Amygdala (tissue), 56 donors: ENCODE measurements around the gene CSF3R.
A peak's percentile ranks its signal among the peaks of the same experiment; 100 is the strongest.

ENCODE experiments used
- DNase-seq, 56 donors: peaks; one replicate each; lab custom pipeline; 2025; lab: John Stamatoyannopoulos, UW

The CSF3R gene

DNA sequence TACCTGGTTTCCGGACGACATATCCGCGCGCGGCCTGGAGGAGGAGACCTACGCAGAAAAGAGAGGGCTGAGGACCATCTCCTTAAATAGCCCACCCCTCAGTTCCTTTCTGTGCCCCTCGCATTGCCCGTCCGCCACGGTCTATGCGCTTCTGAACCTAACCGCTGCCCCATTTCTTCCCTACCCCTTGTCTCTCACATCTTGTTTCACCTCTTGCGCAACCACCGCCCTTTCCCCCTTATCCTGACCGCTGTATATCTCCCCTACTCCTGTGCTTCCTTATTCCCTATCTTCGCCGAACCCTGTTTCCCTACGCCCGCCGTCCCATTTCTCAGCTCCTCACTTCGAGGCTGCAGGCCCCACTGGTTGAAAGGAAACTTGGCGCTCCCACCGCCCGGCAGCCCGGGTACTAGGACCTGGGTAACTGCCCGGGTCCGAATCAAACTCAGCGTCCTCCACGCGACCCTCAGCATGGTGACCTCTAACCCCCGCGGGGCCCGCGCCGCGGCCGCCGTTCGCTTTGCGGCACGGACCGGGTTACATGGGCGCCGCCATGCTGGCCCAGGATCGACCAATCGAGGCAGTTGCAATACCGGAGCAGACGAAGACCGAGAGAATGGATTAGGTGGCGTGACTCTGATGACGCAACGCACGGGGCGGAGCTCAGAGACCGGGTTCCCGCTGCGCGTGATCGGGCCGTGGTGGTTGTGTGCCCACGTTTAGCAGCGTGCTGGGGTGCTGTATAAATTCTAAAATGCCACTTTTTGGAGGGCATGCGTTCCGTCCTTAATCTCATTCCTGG is 18.7 kb downstream of the CSF3R start, which contains the start of gene MRPS15:
MRPS15 (minus strand) TSS at position 582 of the 802 bp plus-strand sequence; CDS start at position 473, 109 bp downstream.
- peak; percentile 57 to 97 (median 92) for DNase-seq

DNA sequence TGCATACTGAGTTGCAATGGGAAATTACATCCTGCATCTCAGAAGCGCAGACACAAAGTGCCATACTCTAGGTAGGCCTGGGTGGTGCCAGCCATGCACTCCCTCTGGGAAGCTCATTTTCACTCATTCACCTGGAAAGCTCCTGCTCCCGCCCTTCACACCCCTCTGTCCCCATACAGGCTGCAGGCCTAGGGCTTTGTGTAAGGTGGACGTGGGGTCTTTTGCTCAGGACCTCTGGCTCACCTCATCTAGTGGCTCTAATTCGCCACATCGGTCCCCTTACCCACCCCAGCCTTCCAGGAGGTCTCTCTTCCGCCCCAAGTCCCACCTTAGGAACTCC is 19.3 kb downstream of the CSF3R start:
- DNase-seq, result no peak

DNA sequence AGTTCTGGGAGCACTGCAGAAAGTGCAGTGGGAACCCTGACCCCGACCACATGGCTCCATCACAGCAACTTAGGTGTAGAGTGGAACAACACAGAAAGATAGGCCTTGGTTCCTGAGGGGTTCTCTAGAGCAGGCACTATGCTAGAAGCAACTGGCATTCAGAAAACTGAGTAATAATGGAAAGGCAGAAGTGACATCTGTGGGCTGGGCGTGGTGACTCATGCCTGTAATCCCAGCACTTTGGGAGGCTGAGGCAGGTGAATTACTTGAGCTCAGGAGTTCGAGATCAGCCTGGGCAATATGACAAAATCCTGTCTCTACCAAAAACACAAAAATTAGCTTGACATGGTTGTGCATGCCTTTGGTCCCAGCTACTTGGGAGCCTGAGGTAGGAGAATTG is 23.8 kb downstream of the CSF3R start:
- no peak for DNase-seq

DNA sequence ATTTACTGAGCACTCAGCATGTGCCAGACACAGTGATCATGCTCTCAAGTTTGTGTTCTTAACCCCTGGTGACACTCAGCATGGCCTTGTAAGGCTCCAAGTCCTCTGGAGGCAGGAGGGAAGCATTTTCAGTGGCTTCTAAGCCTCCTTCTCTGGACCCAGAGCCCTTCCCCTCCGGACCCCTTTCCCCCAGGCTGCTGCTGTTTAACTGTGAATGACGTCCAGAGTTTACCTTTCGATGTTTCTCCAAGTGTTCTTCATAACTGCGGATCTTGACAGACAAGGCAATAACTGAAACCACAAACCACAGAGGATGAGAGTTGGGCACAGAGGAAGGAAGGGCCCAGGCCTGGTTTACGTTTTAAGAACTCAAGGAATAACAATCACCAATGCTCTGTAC is 25.0 kb downstream of the CSF3R start:
- no peak for DNase-seq

DNA sequence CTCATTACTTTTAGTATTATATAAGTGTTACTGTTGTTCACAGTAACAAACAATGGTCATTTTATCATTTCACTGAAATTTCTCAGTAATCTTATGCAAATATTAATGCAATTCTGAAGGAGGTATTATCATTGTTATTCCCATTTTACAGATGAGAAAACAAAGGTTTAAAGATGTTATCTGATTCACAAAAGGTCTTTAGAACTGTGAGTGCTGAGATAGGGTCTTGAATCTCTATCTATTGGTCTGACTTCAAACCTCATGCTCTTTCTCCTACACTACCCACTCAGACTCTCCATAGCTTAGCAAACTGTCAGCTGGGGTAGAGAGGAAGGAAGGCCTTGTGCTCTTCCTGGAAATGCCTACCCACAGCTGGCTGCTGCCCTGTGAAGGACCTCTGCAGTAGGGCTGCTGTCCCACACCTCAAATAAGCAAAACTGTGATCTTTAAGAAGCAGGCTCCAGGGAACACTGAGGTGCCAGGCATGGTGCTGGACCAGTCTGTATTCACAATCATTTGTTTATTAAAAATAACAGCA is 26.3 kb downstream of the CSF3R start:
- DNase-seq, result no peak

DNA sequence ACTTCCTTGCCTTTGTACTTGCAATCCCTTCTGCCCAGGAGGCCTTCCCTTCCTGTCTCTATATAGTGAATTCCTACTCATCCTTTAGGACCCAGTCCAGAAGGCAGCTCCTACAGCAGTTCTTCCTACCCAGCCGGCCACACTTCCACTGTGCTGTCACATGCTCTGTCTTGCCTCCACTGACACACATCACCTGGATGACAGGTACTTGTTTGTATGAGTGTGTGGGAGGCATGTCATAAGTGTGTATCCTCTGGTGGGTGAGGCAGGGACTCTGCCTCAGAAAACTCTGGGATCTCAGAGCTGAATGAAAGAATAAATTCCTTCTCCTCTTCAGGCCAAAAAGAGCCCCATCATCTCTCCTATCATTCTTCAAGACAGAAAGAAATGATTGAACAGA is 27.3 kb downstream of the CSF3R start:
- DNase-seq, result no peak

DNA sequence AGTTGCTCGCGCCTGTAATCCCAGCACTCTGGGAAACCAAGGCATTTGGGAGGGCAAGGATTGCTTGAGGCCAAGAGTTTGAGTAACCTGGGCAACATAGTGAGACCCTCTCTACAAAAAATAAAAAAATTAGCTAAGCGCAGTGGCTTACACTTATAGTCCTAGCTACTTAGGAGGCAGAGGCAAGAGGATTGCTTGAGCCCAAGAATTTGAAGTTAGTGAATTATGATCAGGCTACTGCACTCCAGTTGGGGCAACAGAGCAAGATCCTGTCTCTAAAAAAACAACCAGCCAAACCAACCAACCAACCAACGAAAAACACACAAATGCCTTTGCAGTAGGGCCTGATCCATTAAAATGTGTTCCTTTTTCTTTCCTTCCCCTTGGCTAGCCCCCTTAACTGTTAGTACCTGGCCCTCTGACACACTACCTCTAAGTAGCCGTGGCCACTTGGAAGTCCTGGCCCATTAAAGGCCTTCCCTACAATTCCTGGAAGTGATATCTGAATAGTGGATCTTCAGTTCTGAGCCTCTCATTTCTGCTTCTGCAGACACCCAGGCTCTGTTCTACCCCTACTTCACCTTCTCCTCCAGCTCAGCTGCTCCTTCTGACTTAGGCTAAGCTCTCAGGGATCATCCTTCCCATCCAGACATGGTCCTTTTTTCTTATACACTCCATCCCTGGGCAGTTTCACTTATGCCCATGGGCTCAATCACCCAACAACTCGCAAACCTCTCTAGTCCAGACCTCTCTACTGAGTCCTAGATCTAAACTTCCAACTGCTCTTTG is 28.9 kb downstream of the CSF3R start:
- no peak for DNase-seq

DNA sequence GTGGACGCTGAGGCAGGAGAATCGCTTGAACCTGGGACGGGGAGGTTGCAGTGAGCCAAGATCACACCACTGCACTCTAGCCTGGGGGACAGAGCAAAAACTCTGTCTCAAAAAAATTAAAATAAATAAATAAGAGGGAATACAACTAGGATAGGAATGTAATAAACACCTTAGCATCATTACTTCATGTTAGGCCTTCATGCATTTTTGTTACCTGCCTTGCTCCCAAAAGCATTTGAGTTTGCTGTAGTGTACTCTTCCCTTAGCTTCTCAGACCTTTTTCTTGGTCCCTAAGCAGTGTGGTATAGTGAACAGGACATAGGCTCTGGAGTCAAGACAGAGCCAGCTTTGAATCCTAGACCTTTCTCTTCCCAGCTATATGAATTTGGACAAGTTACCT is 29.7 kb downstream of the CSF3R start:
- DNase-seq, result no peak

DNA sequence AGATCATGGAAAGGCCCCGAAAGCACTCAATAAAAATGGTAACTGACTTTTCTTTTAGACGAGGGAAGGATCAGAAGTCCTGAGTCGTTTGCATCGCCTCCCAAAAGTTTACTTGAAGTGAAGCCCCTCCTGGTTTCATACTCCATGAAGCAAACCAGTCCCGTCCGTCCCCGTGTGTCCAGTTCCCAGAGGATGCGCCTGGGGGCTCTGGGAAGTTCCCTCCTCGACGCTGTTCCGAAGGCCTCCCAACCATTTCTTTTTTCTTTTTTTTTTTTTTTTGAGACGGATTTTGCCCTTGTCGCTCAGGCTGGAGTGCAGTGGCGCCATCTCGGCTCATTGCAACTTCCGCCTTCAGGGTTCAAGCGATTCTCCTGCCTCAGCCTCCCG is 31.8 kb downstream of the CSF3R start:
- no peak for DNase-seq

DNA sequence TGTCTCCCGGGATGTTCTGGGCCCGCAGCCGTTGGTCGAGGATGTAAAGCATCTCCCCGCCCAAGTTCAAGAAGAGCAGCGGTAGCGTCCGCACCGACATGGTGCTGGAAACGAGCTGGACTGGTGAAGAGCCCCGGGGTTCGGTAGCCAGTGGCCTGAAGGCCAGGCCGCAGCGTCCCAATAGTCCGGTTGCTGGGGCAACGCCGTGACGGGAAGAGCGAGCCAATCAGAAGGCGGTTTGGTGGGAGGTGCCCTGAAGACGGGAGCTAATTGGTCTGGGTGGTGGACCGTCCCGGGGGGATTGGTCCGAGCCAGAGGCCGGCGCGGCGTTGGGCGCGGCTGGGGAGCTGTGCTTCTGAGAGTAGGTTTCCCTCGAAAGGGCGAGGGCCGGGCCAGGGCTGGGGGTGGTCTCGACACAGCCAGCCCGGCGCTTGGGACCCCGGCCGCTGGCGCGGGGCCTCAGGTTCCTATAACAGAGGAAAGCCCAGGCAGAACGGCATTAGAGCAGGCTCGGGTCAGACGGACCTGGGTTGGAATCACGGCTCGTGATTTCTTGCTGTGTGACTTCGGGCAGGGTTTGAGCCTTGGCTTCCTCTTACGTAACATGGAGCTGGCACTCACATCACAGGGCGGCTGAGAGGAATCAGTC is 32.3 kb downstream of the CSF3R start, which contains the start of gene OSCP1:
OSCP1 (minus strand) TSS at position 182 of the 649 bp plus-strand sequence; CDS start at position 100, 82 bp downstream.
- peak; percentile 61 to 96 (median 88) for DNase-seq

DNA sequence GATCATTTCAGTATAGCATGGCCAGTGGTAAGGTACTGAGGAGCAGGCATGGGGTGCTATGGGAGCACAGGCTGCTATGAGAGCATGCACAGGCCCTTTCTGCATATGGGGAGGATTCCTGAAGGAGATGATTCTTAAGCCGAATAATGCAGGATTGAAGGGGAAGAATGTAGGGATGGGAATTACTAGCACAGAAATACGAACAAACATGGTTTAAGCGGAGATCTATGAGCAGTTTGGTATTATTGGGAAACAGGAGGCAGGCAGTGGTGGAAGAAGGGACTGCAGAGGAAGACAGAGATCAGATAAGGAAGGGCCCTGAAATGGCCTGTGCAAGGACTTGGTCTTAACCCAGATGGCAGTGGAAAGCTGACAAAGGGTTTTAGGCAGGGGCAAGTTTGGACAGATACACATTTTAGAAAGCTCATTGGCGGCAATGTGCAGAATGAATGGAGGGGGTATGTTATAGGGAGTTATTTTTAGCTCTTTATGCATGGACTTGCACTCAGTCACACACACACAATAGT is 34.1 kb downstream of the CSF3R start:
- no peak for DNase-seq

DNA sequence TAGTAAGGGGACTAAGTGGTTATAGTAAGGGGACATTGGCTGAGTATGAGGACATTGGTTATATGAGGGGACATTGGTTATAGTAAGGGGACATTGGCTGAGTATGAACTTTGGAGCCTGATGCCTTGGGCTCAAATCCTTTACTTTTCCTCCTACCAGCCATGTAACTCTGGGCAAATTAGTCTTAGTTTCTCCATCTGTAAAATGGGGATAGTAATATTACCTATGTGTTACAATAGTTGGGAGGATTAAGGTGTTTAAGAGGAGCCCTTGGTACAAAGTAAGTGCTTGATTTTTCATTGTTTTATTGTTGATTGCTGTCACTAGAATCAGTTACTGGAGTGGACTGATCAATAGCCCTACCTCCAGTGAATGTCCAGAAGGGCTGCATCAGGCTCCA is 35.3 kb downstream of the CSF3R start:
- no peak for DNase-seq

DNA sequence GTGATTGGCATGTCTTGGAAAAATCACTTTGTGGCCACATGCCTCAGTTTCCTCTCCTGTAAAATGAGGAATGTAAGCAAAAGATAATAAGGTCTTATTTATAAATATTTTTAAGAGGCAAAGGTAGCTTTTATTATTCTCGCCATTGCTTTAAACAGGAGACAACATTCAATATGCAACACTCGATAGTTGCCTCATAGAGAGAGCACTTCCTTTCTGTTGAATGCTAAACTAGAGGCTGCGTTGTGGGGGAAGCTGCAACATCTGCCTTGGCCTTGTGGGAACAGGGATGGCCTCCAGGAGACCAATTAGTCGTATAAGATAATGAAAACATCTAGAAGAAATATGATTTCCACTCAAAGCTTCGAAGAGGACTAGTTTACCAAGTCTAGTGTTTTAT is 36.0 kb downstream of the CSF3R start:
- no peak for DNase-seq

DNA sequence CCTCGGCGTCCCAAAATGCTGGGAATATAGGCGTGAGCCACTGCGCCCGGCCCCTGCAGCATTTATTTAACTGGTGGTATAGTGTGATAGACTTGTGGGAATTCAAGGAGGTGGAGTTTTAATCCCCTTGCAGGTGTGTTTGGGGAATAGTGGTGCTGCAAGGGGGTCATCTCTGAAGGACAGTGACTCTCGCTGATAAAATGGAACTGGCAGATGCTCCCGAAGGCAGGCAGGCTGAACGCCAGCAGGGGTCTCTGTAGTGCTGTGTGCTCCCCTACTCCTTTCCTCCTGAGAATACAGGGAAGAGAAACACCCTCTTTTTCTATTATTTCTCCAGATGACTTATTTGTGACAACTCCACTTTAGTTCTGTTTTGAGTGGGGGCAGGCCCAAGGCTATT is 36.4 kb downstream of the CSF3R start:
- DNase-seq, result peak in 2 of 56 donors; percentile 6 to 10

DNA sequence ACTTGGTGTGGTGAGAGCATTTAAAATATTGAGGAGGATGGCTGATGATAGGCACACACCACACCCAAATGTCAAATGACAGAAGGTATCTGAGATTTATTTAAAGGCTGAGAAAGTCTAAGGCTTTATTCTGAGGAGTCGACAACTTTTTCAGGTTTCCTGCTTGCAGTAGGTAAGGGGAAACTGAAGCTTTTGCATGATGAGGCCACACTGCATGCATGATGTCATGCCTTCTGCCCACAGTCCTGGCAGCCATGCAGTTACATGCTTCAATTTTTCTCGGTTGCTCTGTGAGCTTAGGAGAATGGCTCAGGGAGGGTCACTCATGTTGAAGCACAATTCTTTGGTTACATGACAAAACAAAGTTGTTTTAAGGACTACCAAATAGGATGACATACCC is 39.4 kb downstream of the CSF3R start:
- DNase-seq, result no peak

DNA sequence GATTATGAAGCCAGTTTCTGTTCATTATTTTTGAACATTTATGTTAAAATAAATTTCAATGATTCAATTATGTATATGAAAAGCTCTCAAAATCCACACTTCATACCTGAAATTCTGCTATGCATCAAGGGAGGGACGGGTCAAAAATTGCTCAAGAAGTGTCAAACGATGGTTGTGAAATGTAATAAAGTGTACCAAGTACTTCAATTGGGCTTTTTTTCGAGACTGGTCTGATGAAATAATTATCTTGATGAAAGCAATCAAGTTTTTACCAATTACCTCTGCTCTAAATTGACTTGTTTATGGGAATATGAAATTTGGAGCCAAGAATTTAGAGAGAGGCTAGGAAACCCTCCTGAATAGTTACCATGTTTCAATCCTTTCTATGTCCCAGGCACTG is 40.4 kb downstream of the CSF3R start:
- DNase-seq, result no peak

DNA sequence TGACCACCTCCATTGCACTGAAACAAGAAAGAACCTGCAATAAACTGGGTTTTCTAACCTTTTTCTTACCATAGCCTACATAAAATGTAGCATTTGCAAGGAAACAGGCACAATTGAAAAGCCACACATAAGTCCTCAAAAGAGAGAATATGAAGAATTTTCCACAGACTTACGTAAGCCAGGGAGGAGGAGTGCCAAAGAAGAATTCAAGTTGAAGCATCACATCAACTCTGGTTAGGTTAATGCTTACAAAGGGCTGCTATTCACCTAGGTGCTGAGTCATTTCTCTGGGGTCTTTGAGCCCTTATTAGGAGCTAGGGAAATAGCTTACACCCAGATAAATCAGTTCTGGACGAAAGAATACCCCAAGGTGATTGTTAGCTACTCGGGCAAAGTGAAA is 42.1 kb downstream of the CSF3R start:
- no peak for DNase-seq

DNA sequence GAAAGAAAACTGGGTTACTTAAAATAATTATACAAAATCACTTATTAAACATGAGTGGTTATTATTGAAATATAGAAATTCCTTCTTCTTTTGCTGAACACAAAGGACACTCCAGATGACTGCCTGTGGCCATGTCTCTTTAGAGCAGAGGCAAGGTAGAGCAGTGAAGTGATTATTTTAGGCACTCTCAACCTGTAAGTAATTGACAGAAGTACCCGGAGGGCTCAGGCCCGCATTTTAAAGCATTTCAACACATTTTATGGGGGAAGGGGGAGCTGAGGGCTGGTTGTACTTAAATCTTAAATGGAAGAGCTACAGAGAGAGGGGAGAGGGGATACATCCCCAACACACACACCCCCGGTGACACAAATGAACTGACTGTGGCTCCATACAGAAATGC is 42.7 kb downstream of the CSF3R start:
- DNase-seq, result no peak

DNA sequence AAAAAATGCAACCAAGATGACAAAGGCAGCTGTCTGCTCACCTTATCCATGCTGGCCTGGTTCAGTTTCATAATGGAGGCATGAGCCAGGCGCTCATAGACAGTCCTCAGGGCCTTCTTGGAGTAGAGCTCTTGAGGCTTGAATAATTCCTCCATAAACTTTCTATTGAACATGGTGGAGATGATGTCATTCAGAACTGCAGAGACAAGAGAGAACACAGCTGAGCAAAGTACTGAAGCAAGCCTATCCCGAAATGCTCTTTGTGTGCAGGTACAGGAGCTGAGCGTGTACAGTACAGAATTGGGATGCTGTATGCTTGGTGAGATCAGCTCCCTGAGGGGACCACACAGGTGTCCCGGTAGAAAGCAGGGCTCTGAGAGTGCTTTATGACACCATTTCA is 44.0 kb downstream of the CSF3R start:
- no peak for DNase-seq

DNA sequence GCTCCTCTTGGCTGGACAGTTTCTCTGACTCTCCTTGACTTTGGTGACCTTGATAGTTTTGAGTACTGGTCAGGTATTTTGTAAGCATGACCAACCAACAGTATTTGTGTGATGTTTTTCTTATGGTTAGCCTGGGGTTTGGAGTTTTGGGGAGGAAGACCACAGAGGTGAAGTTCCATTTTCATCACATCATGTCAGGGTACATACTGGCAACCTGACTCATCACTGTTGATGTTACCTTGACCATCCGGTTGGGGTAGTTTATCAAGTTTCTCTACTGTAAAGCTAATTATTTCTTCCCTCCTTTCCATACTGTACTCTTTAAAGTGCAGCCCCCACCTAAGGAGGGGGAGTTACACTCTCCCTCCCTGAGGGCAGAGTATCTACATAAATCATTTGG is 45.9 kb downstream of the CSF3R start:
- DNase-seq, result no peak

DNA sequence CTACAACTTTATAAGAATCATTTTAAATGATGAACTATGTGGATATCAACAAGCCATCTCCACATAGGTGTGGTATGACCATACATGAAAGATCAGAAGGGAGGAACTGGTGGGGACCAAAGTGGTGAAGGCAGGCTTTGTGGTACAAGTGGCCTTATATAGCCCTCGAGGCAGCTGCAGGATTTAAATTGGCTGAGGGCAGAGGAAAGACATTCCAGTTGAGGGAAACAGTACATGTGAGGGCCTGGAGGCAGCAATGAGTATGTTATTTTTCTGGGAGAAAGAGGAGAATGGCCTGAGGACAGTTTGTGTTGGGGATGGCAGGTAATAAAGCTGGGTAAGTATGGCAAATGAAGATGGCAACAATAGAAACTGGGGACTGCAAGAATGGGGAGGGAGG is 49.6 kb downstream of the CSF3R start:
- DNase-seq, result no peak
